Glutamatergic neuron (in vitro differentiated cells): ENCODE measurements around the gene STX10. TPM values are rescaled to one million over a fixed set of nuclear protein-coding genes. Genes with fewer than 3 reads are reported as not detected.

ENCODE experiments used
- DNase-seq: peaks from one replicate; pipeline ENCODE4 v3.0.0; 2022
- H3K27ac Mint-ChIP-seq: one replicate; pipeline ENCODE4 v1.8.0; 2020; ENCODE audit warnings: mild to moderate bottlenecking, mixed read lengths, inconsistent platforms; ENCODE audit not compliant: unreplicated experiment
- H3K27me3 Mint-ChIP-seq: one replicate; pipeline ENCODE4 v1.8.0; 2020; ENCODE audit warnings: mild to moderate bottlenecking, moderate library complexity, mixed read lengths, inconsistent platforms; ENCODE audit not compliant: unreplicated experiment
- H3K36me3 Mint-ChIP-seq: one replicate; pipeline ENCODE4 v1.8.0; 2020; ENCODE audit warnings: mild to moderate bottlenecking, mixed read lengths, inconsistent platforms; ENCODE audit not compliant: unreplicated experiment
- H3K4me1 Mint-ChIP-seq: one replicate; pipeline ENCODE4 v1.8.0; 2020; ENCODE audit warnings: mild to moderate bottlenecking, low read depth, mixed read lengths, inconsistent platforms; ENCODE audit not compliant: unreplicated experiment
- H3K4me3 Mint-ChIP-seq: one replicate; pipeline ENCODE4 v1.8.0; 2020; ENCODE audit warnings: mild to moderate bottlenecking, mixed read lengths, inconsistent platforms; ENCODE audit not compliant: unreplicated experiment
- H3K9me3 Mint-ChIP-seq: one replicate; pipeline ENCODE4 v1.8.0; 2020; ENCODE audit warnings: mild to moderate bottlenecking, moderate library complexity, mixed read lengths, inconsistent platforms; ENCODE audit not compliant: unreplicated experiment
- CTCF ChIP-seq: fragments of 200-600 bp; sonication (generic); IDR thresholded peaks from one replicate; pipeline ENCODE4 v1.5.0; 2021; ENCODE audit not compliant: partially characterized antibody, unreplicated experiment
- total RNA-seq: library from RNA; stranded (reverse); fragmentation: NEBNext Ultra II Directional; extraction: Animal tissue kit (Norgen Biotek cat#: 25700); gene quantifications from one replicate; pipeline ENCODE4 v1.2.1, GENCODE V29; 2021; ENCODE audit not compliant: unreplicated experiment

STX10 gene
- total RNA-seq, 1 donor from 2014 or later, result 17.2 TPM

GRCh38 chr19:13130886-13131490 lies 19.2 kb downstream of the STX10 start:
- TF ChIP-seq CTCF, result no peak
- H3K36me3 Mint-ChIP-seq, result no peaks in the 10 kb centered on the region
- peaks cover 1% of the 10 kb centered on the region for H3K9me3 Mint-ChIP-seq
- H3K27me3 Mint-ChIP-seq, result no peaks in the 10 kb centered on the region
- H3K4me3 Mint-ChIP-seq, result no peak overlapping the region
- DNase-seq, result no peak
- no peak overlapping the region for H3K27ac Mint-ChIP-seq
- H3K4me1 Mint-ChIP-seq, result no peaks in the 10 kb centered on the region

GRCh38 chr19:13129384-13129783 lies 20.8 kb downstream of the STX10 start:
- DNase-seq, result no peak

GRCh38 chr19:13128583-13128982 lies 21.6 kb downstream of the STX10 start:
- no peak for TF ChIP-seq CTCF
- peaks cover 1% of the 10 kb centered on the region for H3K9me3 Mint-ChIP-seq
- H3K36me3 Mint-ChIP-seq, result no peaks in the 10 kb centered on the region
- H3K27me3 Mint-ChIP-seq, result no peaks in the 10 kb centered on the region
- no peak for DNase-seq
- no peak overlapping the region for H3K4me3 Mint-ChIP-seq
- H3K27ac Mint-ChIP-seq, result no peak overlapping the region
- H3K4me1 Mint-ChIP-seq, result no peaks in the 10 kb centered on the region

More at GRCh38 chr19:13129384-13129783, 20.8 kb downstream of the STX10 start:
- Mint-ChIP-seq H3K36me3 (no peaks in the 10 kb centered on the region), H3K27ac (no peak overlapping the region), H3K4me1 (no peaks in the 10 kb centered on the region), H3K9me3 (peaks cover 1% of the 10 kb centered on the region), H3K27me3 (no peaks in the 10 kb centered on the region), H3K4me3 (no peak overlapping the region)
- no peak for TF ChIP-seq CTCF

GRCh38 chr19:13127811-13128575 lies 22.2 kb downstream of the STX10 start:
- H3K4me1 Mint-ChIP-seq, result no peaks in the 10 kb centered on the region
- no peaks in the 10 kb centered on the region for H3K27me3 Mint-ChIP-seq
- H3K4me3 Mint-ChIP-seq, result no peak overlapping the region
- DNase-seq, result no peak
- peaks cover 1% of the 10 kb centered on the region for H3K9me3 Mint-ChIP-seq
- no peak overlapping the region for H3K27ac Mint-ChIP-seq
- H3K36me3 Mint-ChIP-seq, result no peaks in the 10 kb centered on the region
- no peak for TF ChIP-seq CTCF

- Mint-ChIP-seq H3K27me3 (no peaks in the 10 kb centered on the region), H3K4me3 (no peak overlapping the region), H3K9me3 (peaks cover 5% of the 10 kb centered on the region), H3K4me1 (peaks cover 3% of the 10 kb centered on the region), H3K36me3 (no peaks in the 10 kb centered on the region), H3K27ac (no peak overlapping the region)
- no peak for DNase-seq
- no peak for TF ChIP-seq CTCF
Observed at GRCh38 chr19:13127051-13127450, 23.1 kb downstream of the STX10 start.
